HepG2 (cell line): Measurements from ENCODE around the gene FNDC3B. TPM values are rescaled to one million over a fixed set of nuclear protein-coding genes. Genes with fewer than 3 reads are reported as not detected.
A peak's percentile ranks its signal among the peaks of the same experiment; 100 is the strongest.

ENCODE experiments used
- HOXA5 ChIP-seq: sonication (generic); formaldehyde crosslinking; IDR thresholded peaks from 2 replicates; pipeline ENCODE4 v1.4.0; 2020; ENCODE audit warnings: missing genetic modification reagents
- HOXA9 ChIP-seq: sonication (generic); formaldehyde crosslinking; IDR thresholded peaks from 2 replicates; pipeline ENCODE4 v1.8.1; 2022; ENCODE audit warnings: missing genetic modification reagents, mild to moderate bottlenecking, moderate library complexity, borderline replicate concordance
- KLF12 ChIP-seq: sonication (generic); formaldehyde crosslinking; IDR thresholded peaks from 2 replicates; pipeline ENCODE4 v1.4.0; 2020; ENCODE audit warnings: missing genetic modification reagents, borderline replicate concordance
- MAFG ChIP-seq: sonication (generic); formaldehyde crosslinking; IDR thresholded peaks from 2 replicates; pipeline ENCODE4 v1.5.1; 2020; ENCODE audit warnings: mild to moderate bottlenecking, missing genetic modification reagents
- MED13 ChIP-seq: sonication (generic); formaldehyde crosslinking; IDR thresholded peaks from 2 replicates; pipeline ENCODE4 v1.5.0; 2020; ENCODE audit warnings: missing genetic modification reagents
- PRPF4 ChIP-seq: fragments of 200-400 bp; formaldehyde crosslinking; IDR thresholded peaks from 2 replicates; pipeline ENCODE4 v1.6.1; 2016; ENCODE audit warnings: low read length, low read depth; ENCODE audit not compliant: poor library complexity, severe bottlenecking
- SMAD3 ChIP-seq: sonication (generic); formaldehyde crosslinking; IDR thresholded peaks from 2 replicates; pipeline ENCODE4 v1.4.0; 2020; ENCODE audit warnings: missing genetic modification reagents
- WIZ ChIP-seq: sonication (generic); formaldehyde crosslinking; IDR thresholded peaks from 2 replicates; pipeline ENCODE4 v1.5.1; 2020; ENCODE audit warnings: mild to moderate bottlenecking, missing genetic modification reagents
- ZNF136 ChIP-seq: sonication (generic); formaldehyde crosslinking; IDR thresholded peaks from 2 replicates; pipeline ENCODE4 v1.8.1; 2022; ENCODE audit warnings: low read depth, mild to moderate bottlenecking, moderate library complexity, missing genetic modification reagents
- ZNF383 ChIP-seq: sonication (generic); formaldehyde crosslinking; IDR thresholded peaks from 2 replicates; pipeline ENCODE4 v1.4.0; 2020; ENCODE audit warnings: missing genetic modification reagents, mild to moderate bottlenecking, borderline replicate concordance
- ZNF431 ChIP-seq: sonication (generic); formaldehyde crosslinking; IDR thresholded peaks from 2 replicates; pipeline ENCODE4 v1.9.0; 2022; ENCODE audit warnings: missing genetic modification reagents, low read depth, mild to moderate bottlenecking, borderline replicate concordance
- ZNF562 ChIP-seq: sonication (generic); formaldehyde crosslinking; IDR thresholded peaks from 2 replicates; pipeline ENCODE4 v1.8.0; 2022; ENCODE audit warnings: missing genetic modification reagents, borderline replicate concordance
- ZNF674 ChIP-seq: sonication (generic); formaldehyde crosslinking; IDR thresholded peaks from 2 replicates; pipeline ENCODE4 v1.5.0; 2020; ENCODE audit warnings: low read depth, mild to moderate bottlenecking, missing genetic modification reagents
- ZNF747 ChIP-seq: sonication (generic); formaldehyde crosslinking; IDR thresholded peaks from 2 replicates; pipeline ENCODE4 v1.8.1; 2023; ENCODE audit warnings: missing genetic modification reagents, mild to moderate bottlenecking, borderline replicate concordance
- polyA plus RNA-seq, 8 experiments: library from polyadenylated mRNA; depleted of rRNA in 3 of 8; stranded (reverse) in 7 of 8; unstranded in 1 of 8; fragments of >200 nt; fragmentation: Illumina TruSeq in 4 of 8; extraction: Trizol in 4 of 8; gene quantifications; 2 replicates each; pipeline versions ENCODE4 v1.2.1 to v1.2.3, GENCODE V29; 2011 to 2016; ENCODE audit warnings: low read depth in 4 of 8, missing spikeins in 1 of 8, mixed read lengths in 1 of 8; ENCODE audit not compliant: insufficient read depth in 1 of 8
- total RNA-seq, 5 experiments: library from RNA; depleted of rRNA; stranded (reverse); fragments of >200 nt; fragmentation: Illumina TruSeq; extraction: Trizol; gene quantifications; 2 replicates each; pipeline ENCODE4 v1.2.3, GENCODE V29; 2016; ENCODE audit warnings: low read depth in 1 of 5
- TF ChIP-seq, protein P1 (sequence below): sonication (generic); formaldehyde crosslinking; IDR thresholded peaks from 2 replicates; pipeline ENCODE4 v1.5.0; 2020; ENCODE audit warnings: missing genetic modification reagents
- TF ChIP-seq, protein P2 (sequence below): IDR thresholded peaks from 2 replicates; pipeline ENCODE4 v1.6.1; 2018; ENCODE audit warnings: missing genetic modification reagents, mild to moderate bottlenecking, missing compliant biosample characterization
- TF ChIP-seq, protein P3 (sequence below): IDR thresholded peaks from 2 replicates; pipeline ENCODE4 v1.6.1; 2012; ENCODE audit warnings: inconsistent platforms
- TF ChIP-seq, protein P4 (sequence below), 2 experiments: sonication (generic) in 1 of 2; formaldehyde crosslinking in 1 of 2; IDR thresholded peaks; 2 replicates each; pipeline versions ENCODE4 v1.6.1 to v1.9.0; 2014 to 2022; ENCODE audit warnings: antibody characterized with exemption in 1 of 2, borderline replicate concordance in 1 of 2, inconsistent platforms in 1 of 2, low read depth in 1 of 2, missing genetic modification reagents in 1 of 2

The FNDC3B gene
- total and polyA plus RNA-seq, 2 of the 13 experiments (the other 11 are each of a cell fraction or from before 2014, with no cell fraction given) = 74.8 to 103 TPM

DNA sequence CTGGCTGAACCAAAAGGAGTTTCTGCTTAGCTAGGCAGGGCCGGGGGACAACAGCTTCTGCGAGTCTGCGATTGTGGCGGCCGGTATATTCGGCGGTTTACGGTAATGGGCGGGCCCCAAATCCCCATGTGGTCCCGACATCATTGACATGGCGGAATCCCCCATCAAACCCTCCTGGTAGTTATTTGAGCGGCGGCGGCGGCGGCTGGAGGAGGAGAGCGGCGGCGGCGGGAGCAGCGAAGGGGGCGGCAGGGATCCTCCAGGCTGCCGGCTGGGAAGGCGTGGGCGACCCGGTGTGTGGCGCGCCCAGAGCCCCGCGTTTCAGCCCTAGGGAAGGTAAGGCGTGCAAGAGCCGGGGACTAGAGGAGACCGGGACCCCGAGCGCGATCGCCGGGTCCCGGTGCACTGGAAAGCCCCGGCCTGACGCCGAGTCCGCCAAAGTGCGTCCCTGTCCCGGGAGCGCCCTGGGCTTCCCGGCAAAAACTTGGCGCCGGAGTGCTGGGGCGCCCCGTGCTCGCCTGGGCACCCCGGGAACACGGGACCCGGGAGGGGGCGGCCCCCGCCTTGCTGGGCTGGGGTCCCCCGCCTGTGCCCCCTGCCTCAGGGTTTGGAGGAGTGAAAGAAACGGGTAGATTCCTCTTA, at the start of gene FNDC3B (continued):
- TF ChIP-seq, protein P1, sequence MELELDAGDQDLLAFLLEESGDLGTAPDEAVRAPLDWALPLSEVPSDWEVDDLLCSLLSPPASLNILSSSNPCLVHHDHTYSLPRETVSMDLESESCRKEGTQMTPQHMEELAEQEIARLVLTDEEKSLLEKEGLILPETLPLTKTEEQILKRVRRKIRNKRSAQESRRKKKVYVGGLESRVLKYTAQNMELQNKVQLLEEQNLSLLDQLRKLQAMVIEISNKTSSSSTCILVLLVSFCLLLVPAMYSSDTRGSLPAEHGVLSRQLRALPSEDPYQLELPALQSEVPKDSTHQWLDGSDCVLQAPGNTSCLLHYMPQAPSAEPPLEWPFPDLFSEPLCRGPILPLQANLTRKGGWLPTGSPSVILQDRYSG (CRISPR knock-in tag) = no peak
- 0 out of 2 replicates have a peak, but pooled peaks have one; percentile 51 for TF ChIP-seq KLF12 (CRISPR knock-in tag)
- no peak for TF ChIP-seq ZNF562 (CRISPR knock-in tag)
- no peak for TF ChIP-seq ZNF136
- TF ChIP-seq MED13 (CRISPR knock-in tag) = peak; percentile 64; the same call in 1 of the 2 replicates
- TF ChIP-seq WIZ (CRISPR knock-in tag) = no peak; the same call in 1 of the 2 replicates
- TF ChIP-seq, protein P2, sequence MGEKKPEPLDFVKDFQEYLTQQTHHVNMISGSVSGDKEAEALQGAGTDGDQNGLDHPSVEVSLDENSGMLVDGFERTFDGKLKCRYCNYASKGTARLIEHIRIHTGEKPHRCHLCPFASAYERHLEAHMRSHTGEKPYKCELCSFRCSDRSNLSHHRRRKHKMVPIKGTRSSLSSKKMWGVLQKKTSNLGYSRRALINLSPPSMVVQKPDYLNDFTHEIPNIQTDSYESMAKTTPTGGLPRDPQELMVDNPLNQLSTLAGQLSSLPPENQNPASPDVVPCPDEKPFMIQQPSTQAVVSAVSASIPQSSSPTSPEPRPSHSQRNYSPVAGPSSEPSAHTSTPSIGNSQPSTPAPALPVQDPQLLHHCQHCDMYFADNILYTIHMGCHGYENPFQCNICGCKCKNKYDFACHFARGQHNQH (CRISPR knock-in tag) = peak; percentile 51; the same call in 1 of the 2 replicates
- no peak for TF ChIP-seq HOXA9 (CRISPR knock-in tag)
- TF ChIP-seq ZNF383 (CRISPR knock-in tag) = no peak
- no peak for TF ChIP-seq ZNF674 (CRISPR knock-in tag)
- peak; percentile 39; the same call in 1 of the 2 replicates for TF ChIP-seq ZNF747
- no peak for TF ChIP-seq PRPF4
- TF ChIP-seq, protein P3, sequence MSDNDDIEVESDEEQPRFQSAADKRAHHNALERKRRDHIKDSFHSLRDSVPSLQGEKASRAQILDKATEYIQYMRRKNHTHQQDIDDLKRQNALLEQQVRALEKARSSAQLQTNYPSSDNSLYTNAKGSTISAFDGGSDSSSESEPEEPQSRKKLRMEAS = peak; percentile 82
- 0 out of 2 replicates have a peak, but pooled peaks have one; percentile 24 for TF ChIP-seq ZNF431 (CRISPR knock-in tag)
- TF ChIP-seq, protein P4, sequence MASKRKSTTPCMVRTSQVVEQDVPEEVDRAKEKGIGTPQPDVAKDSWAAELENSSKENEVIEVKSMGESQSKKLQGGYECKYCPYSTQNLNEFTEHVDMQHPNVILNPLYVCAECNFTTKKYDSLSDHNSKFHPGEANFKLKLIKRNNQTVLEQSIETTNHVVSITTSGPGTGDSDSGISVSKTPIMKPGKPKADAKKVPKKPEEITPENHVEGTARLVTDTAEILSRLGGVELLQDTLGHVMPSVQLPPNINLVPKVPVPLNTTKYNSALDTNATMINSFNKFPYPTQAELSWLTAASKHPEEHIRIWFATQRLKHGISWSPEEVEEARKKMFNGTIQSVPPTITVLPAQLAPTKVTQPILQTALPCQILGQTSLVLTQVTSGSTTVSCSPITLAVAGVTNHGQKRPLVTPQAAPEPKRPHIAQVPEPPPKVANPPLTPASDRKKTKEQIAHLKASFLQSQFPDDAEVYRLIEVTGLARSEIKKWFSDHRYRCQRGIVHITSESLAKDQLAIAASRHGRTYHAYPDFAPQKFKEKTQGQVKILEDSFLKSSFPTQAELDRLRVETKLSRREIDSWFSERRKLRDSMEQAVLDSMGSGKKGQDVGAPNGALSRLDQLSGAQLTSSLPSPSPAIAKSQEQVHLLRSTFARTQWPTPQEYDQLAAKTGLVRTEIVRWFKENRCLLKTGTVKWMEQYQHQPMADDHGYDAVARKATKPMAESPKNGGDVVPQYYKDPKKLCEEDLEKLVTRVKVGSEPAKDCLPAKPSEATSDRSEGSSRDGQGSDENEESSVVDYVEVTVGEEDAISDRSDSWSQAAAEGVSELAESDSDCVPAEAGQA (IDR thresholded peaks at IDR 0.05; ENCODE audit: low read depth) = peak; percentile 80; the same call in 1 of the 2 replicates
- TF ChIP-seq, protein P4 (CRISPR knock-in tag; IDR thresholded peaks at IDR 0.05; ENCODE audit: borderline replicate concordance) = no peak
- no peak for TF ChIP-seq MAFG (CRISPR knock-in tag)
- no peak; the same call in 1 of the 2 replicates for TF ChIP-seq SMAD3
- peak; percentile 69; the same call in 1 of the 2 replicates for TF ChIP-seq HOXA5 (CRISPR knock-in tag)
